Liver (tissue), 9 donors: ENCODE measurements around the gene ZDHHC24. TPM values are rescaled to one million over a fixed set of nuclear protein-coding genes. Genes with fewer than 3 reads are reported as not detected.

Experiments
- DNase-seq: peaks from one replicate; pipeline ENCODE4 v3.0.0-alpha.2; 2017; ENCODE audit warnings: low spot score
- H3K27ac ChIP-seq, 2 donors: one replicate each; pipeline ENCODE4 v1.7.0; 2013; ENCODE audit warnings: inconsistent platforms in 2 of 2, low read length in 2 of 2, control low read depth in 1 of 2, low read depth in 1 of 2, mild to moderate bottlenecking in 1 of 2
- H3K27me3 ChIP-seq, 4 donors: one replicate each; pipeline versions ENCODE4 v1.6.1 to v1.7.0; 2013; ENCODE audit warnings: low read length in 3 of 4, inconsistent platforms in 1 of 4, mild to moderate bottlenecking in 1 of 4, moderate library complexity in 1 of 4; ENCODE audit not compliant: control insufficient read depth in 4 of 4, insufficient read depth in 4 of 4
- H3K36me3 ChIP-seq, 4 donors: one replicate each; pipeline versions ENCODE4 v1.6.1 to v1.7.0; 2013; ENCODE audit warnings: low read length in 3 of 4, mild to moderate bottlenecking in 3 of 4, low read depth in 1 of 4, moderate library complexity in 1 of 4; ENCODE audit not compliant: control insufficient read depth in 4 of 4, insufficient read depth in 3 of 4
- H3K4me1 ChIP-seq, 4 donors: one replicate each; pipeline versions ENCODE4 v1.6.1 to v1.7.0; 2013; ENCODE audit warnings: low read length in 3 of 4, mild to moderate bottlenecking in 3 of 4, moderate library complexity in 1 of 4; ENCODE audit not compliant: control insufficient read depth in 4 of 4, insufficient read depth in 4 of 4
- H3K4me3 ChIP-seq, 3 donors: one replicate each; pipeline versions ENCODE4 v1.6.1 to v1.7.0; 2013; ENCODE audit warnings: low read length in 3 of 3, control low read depth in 1 of 3, low read depth in 1 of 3, mild to moderate bottlenecking in 1 of 3
- H3K9ac ChIP-seq, 2 donors: one replicate each; pipeline ENCODE4 v1.7.0; 2013; ENCODE audit warnings: low read length in 2 of 2, mild to moderate bottlenecking in 2 of 2, moderate library complexity in 2 of 2, control low read depth in 1 of 2, low read depth in 1 of 2
- H3K9me3 ChIP-seq, 4 donors: one replicate each; pipeline versions ENCODE4 v1.6.1 to v1.7.0; 2013; ENCODE audit warnings: low read length in 3 of 4; ENCODE audit not compliant: control insufficient read depth in 4 of 4
- CTCF ChIP-seq: fragments of 150-350 bp; IDR thresholded peaks from 2 replicates; pipeline ENCODE4 v1.5.1; 2017; ENCODE audit warnings: improper control_type of control experiment, low read depth, low read length; ENCODE audit not compliant: missing input control
- EGR1 ChIP-seq, 2 donors: IDR thresholded peaks; 2 replicates each; pipeline ENCODE4 v1.6.1; 2016 to 2018; ENCODE audit warnings: antibody characterized with exemption in 2 of 2, low read depth in 2 of 2
- FOXA2 ChIP-seq: IDR thresholded peaks from 2 replicates; pipeline ENCODE4 v1.6.1; 2016; ENCODE audit warnings: antibody characterized with exemption
- GABPA ChIP-seq, 2 donors: IDR thresholded peaks in 1 of 2; conservative IDR thresholded peaks in 1 of 2; 2 replicates each; pipeline ENCODE4 v1.6.1; 2016; ENCODE audit warnings: antibody characterized with exemption in 2 of 2, mild to moderate bottlenecking in 1 of 2, moderate library complexity in 1 of 2
- HNF4A ChIP-seq, 2 donors: conservative IDR thresholded peaks; 2 replicates each; pipeline ENCODE4 v1.6.1; 2016; ENCODE audit warnings: antibody characterized with exemption in 2 of 2, mild to moderate bottlenecking in 2 of 2
- NR2F2 ChIP-seq: IDR thresholded peaks from 2 replicates; pipeline ENCODE4 v1.6.1; 2016; ENCODE audit warnings: antibody characterized with exemption
- RAD21 ChIP-seq, 2 donors: IDR thresholded peaks; 2 replicates each; pipeline ENCODE4 v1.6.1; 2016; ENCODE audit warnings: antibody characterized with exemption in 2 of 2, mild to moderate bottlenecking in 2 of 2
- REST ChIP-seq: IDR thresholded peaks from 2 replicates; pipeline ENCODE4 v1.6.1; 2016; ENCODE audit warnings: antibody characterized with exemption, mild to moderate bottlenecking
- RXRA ChIP-seq, 2 donors: IDR thresholded peaks; 2 replicates each; pipeline ENCODE4 v1.6.1; 2017 to 2018; ENCODE audit warnings: antibody characterized with exemption in 2 of 2, mild to moderate bottlenecking in 1 of 2
- SP1 ChIP-seq: IDR thresholded peaks from 2 replicates; pipeline ENCODE4 v1.6.1; 2018; ENCODE audit warnings: antibody characterized with exemption, mild to moderate bottlenecking
- TAF1 ChIP-seq: conservative IDR thresholded peaks from 2 replicates; pipeline ENCODE4 v1.6.1; 2016; ENCODE audit warnings: antibody characterized with exemption, mild to moderate bottlenecking
- YY1 ChIP-seq: IDR thresholded peaks from 2 replicates; pipeline ENCODE4 v1.6.1; 2016; ENCODE audit warnings: antibody characterized with exemption, mild to moderate bottlenecking
- ZBTB33 ChIP-seq: IDR thresholded peaks from 2 replicates; pipeline ENCODE4 v1.6.1; 2016; ENCODE audit warnings: antibody characterized with exemption
- WGBS: extraction: QIAGEN DNeasy Blood & Tissue Kit; methylation state at CpG from one replicate; pipeline ENCODE4 v1.1.7; 2013; 5-methylcytosine and 5-hydroxymethylcytosine counted together
- polyA plus RNA-seq, 2 donors: library from polyadenylated mRNA; stranded (reverse) in 1 of 2; unstranded in 1 of 2; fragments of 200-250 nt in 1 of 2; fragments of >200 nt in 1 of 2; fragmentation: Nextera tagmentation in 1 of 2; extraction: Ambion mirVana in 1 of 2; gene quantifications; one replicate each; pipeline versions ENCODE4 v1.2.1 to v1.2.3, GENCODE V29; 2013 to 2015
- total RNA-seq, 2 donors: library from RNA; depleted of rRNA; stranded (reverse); fragments of >200 nt; gene quantifications; one replicate each; pipeline ENCODE4 v1.2.3, GENCODE V29; 2014
- TF ChIP-seq, protein P1 (sequence below): IDR thresholded peaks from 2 replicates; pipeline ENCODE4 v1.6.1; 2016; ENCODE audit warnings: antibody characterized with exemption
- TF ChIP-seq, protein P2 (sequence below): IDR thresholded peaks from 2 replicates; pipeline ENCODE4 v1.6.1; 2016; ENCODE audit warnings: antibody characterized with exemption
- donor health status: healthy.
- donor health status: healthy.
- donor health status: healthy.
- donor health status: healthy.
- donor health status: healthy.

ZDHHC24 gene
- total and polyA plus RNA-seq, 4 donors, result 4.1 to 6.4 (median 5.1) TPM

GRCh38 chr11:66532784-66533183 lies 13.1 kb downstream of the ZDHHC24 start:
- Histone ChIP-seq H3K4me1 (no peaks in the 10 kb centered on the region), H3K9ac (no peak overlapping the region), H3K36me3 (peaks cover 0 to 14% (median 0%) of the 10 kb centered on the region in 4 donors), H3K4me3 (no peak overlapping the region), H3K27me3 (no peaks in the 10 kb centered on the region), H3K9me3 (no peaks in the 10 kb centered on the region), H3K27ac (no peak overlapping the region)
- 86% methylated on average over 6 of the region's 6 CpGs for WGBS
- TF ChIP-seq EGR1 (IDR thresholded peaks at IDR 0.05; ENCODE audit: low read depth in 2 of 2), result no peak
- no peak for TF ChIP-seq RAD21 (IDR thresholded peaks at IDR 0.05)
- no peak for TF ChIP-seq REST
- TF ChIP-seq SP1, result no peak
- TF ChIP-seq, protein P1, sequence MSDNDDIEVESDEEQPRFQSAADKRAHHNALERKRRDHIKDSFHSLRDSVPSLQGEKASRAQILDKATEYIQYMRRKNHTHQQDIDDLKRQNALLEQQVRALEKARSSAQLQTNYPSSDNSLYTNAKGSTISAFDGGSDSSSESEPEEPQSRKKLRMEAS, result no peak
- DNase-seq, result no peak

- H3K4me3 ChIP-seq, result no peak overlapping the region
- no peak for TF ChIP-seq YY1
- no peak for TF ChIP-seq RXRA (IDR thresholded peaks at IDR 0.05)
- no peak for TF ChIP-seq HNF4A (conservative IDR thresholded peaks at IDR 0.05)
- TF ChIP-seq FOXA2, result no peak
- TF ChIP-seq TAF1, result no peak
- TF ChIP-seq NR2F2, result no peak
- TF ChIP-seq, protein P2, sequence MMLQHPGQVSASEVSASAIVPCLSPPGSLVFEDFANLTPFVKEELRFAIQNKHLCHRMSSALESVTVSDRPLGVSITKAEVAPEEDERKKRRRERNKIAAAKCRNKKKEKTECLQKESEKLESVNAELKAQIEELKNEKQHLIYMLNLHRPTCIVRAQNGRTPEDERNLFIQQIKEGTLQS, result no peak
- TF ChIP-seq EGR1 (IDR thresholded peaks at IDR 0.05; ENCODE audit: low read depth in 2 of 2), result no peak
- no peak for TF ChIP-seq SP1
- no peak for TF ChIP-seq CTCF
- no peak for TF ChIP-seq GABPA (IDR thresholded peaks at IDR 0.05 in 1 of 2, conservative IDR thresholded peaks at IDR 0.05 in 1 of 2)
- TF ChIP-seq, protein P1, result no peak
- TF ChIP-seq RAD21 (IDR thresholded peaks at IDR 0.05), result no peak
- TF ChIP-seq ZBTB33, result no peak
- no peak overlapping the region for H3K9ac ChIP-seq
- H3K27me3 ChIP-seq, result no peaks in the 10 kb centered on the region
- H3K36me3 ChIP-seq, result peaks cover 0 to 15% (median 0%) of the 10 kb centered on the region in 4 donors
- 96% methylated on average over 11 of the region's 11 CpGs for WGBS
- no peak for DNase-seq
- H3K4me1 ChIP-seq, result no peaks in the 10 kb centered on the region
- no peak overlapping the region for H3K27ac ChIP-seq
- H3K9me3 ChIP-seq, result no peaks in the 10 kb centered on the region
Measured at GRCh38 chr11:66531841-66532240, 14.0 kb downstream of the ZDHHC24 start.
